HG03066 (cell line): ENCODE data around the gene GNA14.
"Not testable (repeated sequence)": the region's sequence is repeated elsewhere in the genome, so short reads cannot be mapped to it uniquely, and the experiment has no call there.

Source experiments
- ATAC-seq: cut with Tn5 transposase; IDR thresholded peaks from one replicate; pipeline ENCODE4 v1.9.1; 2021; ENCODE audit warnings: low read depth; ENCODE audit not compliant: unreplicated experiment

GNA14 gene

DNA sequence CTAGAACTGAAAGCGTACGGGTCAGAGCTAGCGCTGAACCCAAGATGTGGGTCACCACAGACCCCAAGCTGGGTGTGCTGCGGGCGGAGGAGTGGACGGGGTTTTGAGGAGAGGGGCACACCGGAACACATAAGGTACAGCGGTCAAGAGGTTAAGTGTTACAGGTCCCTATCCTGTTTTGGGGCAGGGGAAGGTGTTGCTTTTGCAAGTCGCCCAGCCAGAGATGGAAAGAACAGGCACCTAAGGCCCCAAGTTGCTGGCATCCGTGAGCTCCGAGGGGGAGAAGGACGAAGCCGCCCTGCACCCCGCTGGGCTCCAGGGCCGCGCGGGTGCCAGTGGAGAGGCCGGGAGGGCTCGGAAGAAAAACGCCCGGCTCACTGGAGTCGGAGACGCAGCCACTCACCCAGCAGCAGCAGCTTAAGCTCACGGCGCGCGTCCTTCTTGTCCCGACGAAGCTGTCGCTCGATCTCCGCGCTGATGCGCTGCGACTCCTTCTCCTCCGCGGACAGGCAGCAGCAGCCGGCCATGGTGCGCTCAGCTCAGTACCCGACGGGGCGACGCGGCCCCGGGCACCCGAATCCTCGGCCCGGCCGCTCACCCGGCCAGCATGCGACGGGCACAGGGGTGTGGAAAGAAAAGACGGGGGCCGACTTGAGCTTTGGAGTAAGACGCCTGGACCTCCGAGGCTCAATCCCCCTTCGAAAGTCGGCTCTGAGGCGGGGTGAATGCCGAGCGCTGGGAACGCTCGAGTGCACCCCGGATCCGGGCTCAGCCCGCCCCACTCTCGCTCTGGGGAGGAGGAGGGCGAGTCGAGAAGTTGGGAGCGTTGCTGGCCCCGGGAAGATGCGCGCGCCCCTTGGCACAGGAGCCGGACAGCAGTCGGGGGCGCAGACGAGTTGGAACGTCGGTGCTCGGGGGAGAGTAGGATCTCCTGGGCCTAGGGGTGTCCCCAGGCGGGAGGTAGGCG lies 572 bp downstream of the GNA14 start:
- no peak for ATAC-seq

DNA sequence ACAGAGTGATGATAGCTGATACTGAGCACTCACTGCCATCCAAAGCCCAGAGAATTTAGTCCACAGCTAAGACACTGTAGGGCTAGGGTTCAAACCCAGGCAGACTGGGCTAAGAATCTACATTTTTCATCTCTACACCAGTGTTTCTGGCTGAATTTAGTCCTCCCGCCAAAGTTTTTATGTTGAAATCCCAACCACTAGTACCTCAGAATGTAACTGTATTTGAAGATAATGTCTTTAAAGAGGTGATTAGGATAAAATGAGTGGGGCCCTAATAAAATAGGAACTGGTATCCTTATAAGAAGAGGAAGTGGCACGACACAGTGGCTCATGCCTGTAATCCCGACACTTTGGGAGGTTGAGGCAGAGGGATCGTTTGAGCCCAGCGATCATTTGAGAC lies 4.3 kb downstream of the GNA14 start:
- ATAC-seq, result no peak

DNA sequence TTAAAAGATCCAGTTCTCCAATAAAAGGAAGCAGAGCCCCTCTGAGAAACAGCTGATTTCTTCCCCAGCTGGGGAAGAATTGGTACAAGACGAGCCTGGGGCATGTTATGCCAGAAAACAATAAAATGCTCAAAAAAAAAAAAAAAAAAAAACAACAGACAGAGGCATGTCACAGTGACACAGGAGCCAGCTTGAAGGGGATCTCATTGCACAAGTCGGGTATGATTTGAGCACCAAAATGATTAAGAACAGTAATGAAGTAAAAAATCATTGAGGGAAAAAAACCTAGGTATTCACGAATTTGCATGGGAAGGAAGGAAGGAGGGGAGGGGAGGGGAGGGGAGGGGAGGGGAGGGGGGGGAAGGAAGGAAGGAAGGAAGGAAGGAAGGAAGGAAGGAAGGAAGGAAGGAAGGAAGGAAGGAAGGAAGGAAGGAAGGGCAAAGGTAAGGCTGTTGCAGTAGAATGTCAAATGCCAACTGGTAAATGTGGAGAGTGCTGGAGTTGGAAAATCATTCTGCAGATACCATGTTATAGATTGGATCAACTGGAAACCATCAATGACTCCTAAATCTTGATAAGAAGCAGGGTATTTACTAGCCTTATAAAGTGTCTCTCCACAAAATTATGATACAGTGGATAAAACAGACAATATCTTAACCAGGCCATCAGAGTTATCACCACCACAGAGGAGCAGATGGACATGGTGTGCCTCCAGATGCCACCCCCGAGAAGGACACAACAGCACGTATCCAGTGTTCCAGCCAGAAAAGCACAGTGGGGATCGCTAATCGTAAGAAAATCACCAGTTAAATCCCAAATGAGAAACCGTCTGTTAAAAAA lies 7.2 kb downstream of the GNA14 start:
- no peak for ATAC-seq

DNA sequence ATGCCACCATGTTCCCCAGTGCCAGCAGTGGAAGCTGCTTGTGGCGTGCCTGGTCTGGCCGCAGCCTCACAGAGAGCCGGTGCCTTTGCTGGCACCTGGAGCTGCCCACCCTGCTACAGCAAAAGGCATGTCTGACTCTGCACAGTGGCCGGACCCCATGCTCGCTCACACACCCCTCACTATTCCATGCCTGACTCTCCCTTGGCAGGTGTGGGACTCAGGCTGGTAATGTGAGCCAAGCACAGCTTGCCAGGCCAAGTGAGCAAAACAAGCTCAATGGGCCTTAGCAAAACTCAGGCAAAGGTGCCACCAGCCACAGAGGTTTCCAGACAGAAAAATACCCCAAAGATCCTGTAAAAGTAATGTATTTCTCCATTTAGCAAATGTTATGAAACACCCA lies 15.5 kb downstream of the GNA14 start:
- no peak for ATAC-seq

DNA sequence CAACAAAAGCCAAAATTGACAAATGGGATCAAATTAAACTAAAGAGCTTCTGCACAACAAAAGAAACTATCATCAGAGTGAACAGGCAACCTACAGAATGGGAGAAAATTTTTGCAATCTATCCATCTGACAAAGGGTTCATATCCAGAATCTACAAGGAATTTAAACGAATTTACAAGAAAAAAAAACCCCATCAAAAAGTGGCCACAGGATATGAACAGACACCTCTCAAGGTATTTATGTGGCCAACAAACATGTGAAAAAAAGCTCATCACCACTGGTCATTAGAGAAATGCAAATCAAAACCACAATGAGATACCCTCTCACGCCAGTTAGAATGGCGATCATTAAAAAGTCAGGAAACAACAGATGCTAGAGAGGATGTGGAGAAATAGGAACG lies 19.3 kb downstream of the GNA14 start:
- not testable (repeated sequence) for ATAC-seq

DNA sequence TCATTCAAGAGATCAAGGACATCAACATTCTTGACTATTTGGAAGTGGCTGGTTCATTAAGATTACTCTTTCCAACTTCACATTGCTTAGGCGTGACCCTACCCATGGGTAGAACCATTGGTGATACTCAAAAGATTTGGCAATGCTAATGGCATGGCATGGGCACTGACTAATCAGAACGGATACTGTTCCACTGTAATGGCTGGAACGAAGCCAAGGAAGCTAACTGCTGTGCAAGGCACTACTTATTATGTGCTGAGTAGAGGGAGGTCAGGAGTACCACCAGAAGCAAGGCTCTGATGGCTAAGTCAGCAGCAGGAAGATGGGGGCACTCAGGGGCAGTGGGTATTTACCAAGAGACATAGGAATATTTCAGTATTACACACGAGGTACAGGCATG lies 31.9 kb downstream of the GNA14 start:
- no peak for ATAC-seq

DNA sequence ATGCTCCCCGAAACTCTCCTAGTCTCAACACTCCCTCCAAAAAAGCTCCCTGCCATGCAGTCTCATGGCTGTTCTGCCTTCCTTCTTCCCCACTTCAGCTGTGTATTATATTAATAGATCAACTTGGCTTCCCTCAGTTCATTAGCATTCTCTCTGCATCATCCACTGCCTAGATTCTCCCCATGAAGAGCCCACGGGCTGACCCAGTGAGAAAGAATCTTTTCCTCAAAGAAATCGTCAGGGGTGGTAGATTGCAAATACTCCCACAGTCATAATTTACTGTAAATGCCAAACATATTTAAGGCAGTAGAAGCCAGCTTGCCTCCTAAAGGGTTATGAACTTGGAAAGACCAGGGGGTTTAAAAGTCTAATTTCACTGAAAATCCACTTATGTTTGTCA lies 33.5 kb downstream of the GNA14 start:
- no peak for ATAC-seq

DNA sequence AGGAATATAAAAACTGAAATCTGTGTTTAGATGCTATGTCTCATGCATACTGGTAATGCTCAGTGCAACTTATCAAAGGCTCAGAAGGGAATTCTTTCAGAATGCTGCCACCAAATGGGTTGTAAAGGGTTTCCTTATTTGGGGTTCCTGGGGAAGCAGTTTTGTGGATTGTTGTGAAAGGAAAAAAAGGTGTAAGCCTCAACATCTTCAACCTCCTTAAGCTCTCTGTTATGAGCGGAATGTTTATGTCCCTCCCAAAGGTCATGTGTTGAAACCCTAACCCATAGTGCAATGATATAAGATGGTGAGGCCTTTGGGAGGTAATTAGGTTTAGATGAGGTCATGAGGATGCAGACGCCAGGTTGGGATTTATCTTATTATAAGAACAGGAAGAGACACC lies 41.6 kb downstream of the GNA14 start:
- ATAC-seq, result no peak

DNA sequence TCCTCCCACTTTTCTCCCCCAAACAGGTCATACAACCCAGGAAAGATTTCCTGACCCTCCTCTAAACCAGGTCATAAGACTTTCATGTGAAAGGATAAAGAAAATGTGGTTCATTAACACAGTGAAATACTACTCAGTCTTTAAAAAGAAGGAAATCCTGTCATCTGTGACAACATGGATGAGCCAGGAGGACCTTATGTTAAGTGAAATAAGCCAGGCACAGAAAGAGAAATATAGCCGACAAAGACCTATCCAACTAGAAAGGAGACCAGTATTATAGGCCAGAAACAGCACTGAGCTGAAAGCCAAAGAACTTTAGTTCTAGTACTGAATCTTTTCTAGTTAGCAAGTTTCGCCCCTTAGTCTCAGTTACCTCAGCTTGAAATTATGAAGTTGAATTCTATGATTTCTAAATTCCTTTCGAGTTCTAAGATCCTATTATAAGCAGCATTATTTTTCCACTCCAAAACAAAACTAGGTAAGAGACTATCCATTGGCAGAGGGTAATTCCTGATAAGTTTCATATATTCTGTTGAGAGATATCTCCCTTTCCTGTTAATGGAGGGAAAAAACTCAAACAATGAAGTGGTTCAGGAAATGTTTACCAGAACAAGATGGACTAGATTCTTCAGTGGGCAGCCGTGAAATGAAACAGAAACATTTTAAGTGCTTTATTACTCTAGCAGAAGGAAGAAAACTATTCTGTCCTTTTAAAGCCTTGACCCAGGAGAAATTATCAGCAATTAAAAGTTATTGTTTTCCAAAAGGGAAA lies 42.5 kb downstream of the GNA14 start:
- no peak for ATAC-seq

DNA sequence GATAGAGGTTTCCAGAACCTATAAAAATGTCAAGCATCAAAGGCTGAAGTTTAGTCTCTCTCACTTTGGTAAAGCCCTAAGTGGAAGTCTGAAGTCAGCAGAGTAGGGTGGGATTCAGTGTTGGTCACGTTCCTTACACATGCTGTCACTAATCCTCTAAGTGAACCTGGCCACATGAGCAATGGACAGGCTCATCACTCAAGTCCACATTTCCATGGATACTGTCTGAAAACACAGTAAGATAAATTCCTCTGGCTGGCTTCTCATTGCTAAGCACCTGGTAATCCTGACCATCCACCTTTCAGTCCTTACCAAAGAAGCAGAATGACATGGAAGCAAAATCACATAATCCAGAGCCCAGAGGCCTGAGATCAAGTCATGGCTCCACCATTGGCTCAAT lies 43.8 kb downstream of the GNA14 start:
- no peak for ATAC-seq

DNA sequence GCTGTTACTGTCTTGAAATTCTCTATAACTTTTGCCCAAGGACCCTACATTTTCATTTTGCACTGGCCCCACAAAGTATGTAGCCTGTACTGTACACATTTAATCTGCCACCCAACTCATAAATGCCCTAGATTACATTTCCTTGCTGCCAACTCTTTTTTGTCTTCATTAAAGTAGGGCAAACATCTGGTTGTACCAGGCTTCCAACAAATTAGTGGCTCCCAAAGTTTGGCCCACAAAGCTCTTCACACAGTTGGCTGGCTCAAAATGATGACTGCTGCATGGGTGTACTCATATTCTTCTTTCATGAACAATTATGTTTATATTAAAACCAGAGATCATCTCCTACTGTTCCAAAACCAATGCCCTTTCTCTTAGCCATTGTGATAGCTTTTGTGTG lies 45.3 kb downstream of the GNA14 start:
- no peak for ATAC-seq

DNA sequence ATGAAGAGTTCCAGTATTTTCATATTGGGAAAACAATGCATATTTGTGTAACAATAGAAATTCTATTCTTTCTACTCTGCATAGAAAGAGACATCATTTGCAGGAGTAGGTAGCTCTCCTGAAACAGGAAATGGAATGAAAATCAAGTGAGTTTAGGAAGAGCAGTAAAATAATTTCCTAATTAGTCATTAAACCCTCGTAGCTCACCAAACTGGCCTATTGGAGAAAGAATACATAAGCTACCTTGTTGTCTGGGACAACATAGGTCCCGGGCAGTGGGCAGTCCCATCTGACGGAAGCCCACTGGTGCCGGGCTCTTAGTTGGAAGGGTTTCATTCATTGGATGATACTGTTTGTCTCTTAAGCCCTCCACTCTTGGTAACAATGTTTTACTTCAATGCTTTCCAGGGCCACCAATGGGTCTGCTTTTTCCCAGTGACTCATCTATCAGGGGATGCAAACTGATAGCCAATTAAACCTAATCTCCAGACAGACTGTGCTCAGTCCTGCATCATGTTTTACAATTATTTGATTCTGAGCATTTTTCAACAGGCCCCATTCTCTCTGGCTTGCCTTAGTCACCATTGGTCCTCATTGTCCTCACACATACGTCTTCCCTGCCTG lies 46.5 kb downstream of the GNA14 start:
- ATAC-seq, result no peak

DNA sequence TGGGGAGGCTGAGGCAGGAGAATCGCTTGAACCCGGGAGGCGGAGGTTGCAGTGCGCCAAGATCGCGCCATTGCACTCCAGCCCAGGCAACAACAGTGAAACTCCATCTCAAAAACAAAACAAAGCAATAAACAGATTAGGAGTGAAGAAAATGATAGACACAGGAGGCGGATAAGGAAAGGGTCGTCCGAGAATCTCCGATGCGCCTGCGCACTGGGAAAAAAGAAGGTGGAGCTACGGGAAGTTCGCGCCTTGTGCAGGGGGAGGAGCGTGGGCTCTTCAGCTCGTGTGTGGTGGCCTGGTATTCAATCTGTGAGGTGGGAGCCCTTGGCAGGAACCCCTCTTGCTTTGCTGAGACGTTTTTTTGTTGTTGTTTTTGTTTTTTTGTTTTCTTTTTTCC lies 47.3 kb downstream of the GNA14 start:
- no peak for ATAC-seq

DNA sequence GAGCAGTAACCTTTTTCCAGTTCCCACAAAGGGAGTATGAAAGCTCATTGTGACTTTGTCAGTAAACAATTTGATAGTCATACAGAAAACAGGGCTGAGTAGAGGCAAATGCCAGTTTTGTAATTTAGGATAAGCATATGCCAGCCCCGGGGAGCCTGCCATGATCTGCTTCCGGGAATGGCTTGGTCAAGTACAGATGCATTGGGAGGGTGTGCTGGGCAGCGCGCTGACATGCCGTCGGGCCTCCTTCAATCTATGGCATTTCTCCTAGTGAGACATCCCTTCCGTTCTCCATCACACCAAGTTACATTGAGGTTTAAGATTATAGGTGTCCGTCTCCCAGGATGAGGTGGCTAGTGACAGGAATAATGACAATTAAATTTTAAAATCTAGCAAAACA lies 48.6 kb downstream of the GNA14 start:
- no peak for ATAC-seq

DNA sequence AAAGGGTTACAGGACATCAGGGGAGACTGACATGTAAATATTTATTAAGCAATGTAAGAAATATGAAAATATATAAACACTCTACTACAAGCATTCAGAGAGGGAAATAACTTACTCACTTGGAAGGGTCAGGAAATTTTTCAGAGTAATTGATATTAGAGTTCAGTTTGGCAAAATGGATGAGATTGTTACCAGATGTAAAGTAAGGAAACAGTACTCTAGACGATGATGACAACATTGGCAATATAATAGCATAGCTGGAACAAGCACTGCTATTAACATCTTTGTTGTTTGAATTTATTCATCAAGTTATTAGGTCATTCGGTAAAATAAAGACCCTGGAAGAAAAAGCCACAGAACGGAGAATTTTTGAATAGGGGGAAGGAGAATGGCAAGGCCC lies 49.1 kb downstream of the GNA14 start:
- no peak for ATAC-seq

DNA sequence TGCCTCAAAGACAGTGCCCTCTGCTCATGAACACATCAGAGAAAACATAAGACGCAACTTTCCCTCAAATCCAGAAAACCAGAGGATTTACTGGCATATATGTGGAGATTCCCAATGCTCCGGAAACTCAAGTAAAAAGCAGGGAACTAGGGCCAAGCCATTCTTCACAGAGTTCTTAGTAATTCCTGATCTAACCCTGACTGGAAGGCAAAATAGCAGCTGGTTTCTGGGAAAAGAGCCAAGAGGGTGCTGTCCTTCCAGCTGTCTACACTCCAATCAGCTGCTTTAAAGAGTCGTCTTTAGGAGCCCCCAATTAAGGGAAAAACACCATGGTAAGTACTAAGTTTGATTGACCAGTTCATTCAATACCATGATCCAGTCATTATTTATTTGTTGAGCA lies 49.6 kb downstream of the GNA14 start:
- ATAC-seq, result no peak

DNA sequence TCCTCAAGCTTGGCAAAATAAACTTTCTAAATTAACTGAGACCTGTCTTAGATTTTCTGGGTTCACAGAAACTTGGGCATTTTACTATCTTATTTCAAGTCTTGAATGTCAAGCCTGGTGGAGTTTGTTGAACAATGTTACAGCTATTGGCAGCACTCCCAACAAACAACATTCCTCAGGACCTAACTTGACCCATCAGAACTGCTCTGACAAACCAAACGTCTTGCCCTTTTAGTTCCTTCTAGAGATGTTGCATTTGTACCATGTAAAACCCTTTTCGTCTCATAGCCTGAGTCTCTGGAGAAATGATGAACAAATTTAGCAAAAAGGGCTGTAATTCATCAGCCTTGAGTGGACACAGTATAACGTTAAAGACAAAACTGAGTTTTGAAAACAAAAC lies 51.1 kb downstream of the GNA14 start:
- no peak for ATAC-seq

DNA sequence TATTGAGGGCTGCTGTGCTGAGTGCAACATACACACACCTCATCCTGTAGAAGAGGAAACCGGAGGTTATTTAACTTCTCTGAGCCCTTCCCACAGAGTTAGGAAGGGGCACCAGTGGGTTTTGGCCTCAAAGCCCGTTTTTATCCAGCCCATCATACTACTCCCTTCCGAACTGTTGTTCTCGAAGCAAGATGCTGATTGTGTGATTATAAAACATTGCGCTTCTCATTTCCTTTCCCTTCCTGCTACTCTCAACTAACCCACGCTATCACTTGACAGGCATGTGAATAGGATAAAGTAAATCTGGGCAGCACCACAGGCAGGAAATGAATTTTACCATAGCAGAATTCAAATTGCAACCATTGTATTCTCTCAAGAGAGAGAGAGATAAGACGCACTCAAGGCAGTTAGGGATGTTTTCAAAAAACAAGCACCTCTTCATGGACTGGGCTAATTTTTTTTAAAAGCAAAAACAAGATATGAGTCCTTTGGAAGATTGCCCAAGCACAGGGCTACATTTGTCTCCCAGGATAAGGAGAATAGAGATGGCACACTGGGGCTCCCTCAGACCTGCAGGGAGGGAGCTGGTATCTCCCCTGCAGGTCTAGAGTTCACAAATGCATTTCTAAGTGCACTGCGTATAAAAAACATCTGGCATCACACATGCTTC lies 52.6 kb downstream of the GNA14 start:
- ATAC-seq, result no peak

DNA sequence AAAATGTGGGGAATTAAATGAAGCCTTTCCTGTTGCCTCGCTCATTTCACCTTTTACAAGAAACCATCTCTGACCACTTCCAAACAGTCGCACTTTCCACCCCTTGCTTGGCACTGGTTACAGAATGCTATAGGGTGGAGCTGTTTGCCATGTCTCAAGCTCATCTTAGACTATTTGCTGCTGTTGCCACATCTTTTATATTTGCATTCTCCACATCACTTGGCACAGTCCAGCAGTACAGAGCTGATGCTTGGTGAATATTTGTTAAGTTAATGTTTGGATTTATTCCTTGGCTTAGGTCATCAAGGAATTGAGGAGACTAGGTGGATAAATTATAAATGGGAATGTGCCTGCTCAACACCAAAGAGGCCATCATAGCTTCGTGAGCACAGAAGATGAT lies 53.2 kb downstream of the GNA14 start:
- ATAC-seq, result no peak

DNA sequence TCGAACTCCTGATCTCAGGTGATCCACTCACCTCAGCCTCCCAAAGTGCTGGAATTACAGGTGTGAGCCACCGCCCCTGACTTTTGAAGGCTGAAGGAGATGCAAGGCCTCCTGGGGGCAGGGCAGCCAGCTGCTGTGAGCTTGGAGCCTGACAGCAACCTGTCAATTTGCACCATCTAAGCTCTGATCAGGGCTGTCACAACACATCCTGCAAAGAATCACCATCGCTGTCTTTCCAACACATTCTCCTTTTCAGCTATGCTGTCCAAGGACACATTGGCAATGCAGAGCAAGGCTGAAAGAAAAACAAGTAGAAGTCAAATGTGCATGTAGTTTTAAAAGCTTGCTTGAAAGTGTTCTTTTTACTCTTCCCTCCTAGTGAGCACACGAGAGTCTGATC lies 54.6 kb downstream of the GNA14 start:
- ATAC-seq, result no peak
